SJSA1 (cell line): ENCODE measurements around the gene CEP162. TPM values are rescaled to one million over a fixed set of nuclear protein-coding genes. Genes with fewer than 3 reads are reported as not detected.

Source experiments
- DNase-seq, 2 experiments: peaks; one replicate each; pipeline ENCODE4 v3.0.0-alpha.2; 2015 to 2020; ENCODE audit warnings: low spot score in 2 of 2, low read depth in 1 of 2
- H3K27ac ChIP-seq: fragments of 250-450 bp; sonication (Bioruptor Pico); 2 replicates; pipeline ENCODE4 v1.5.1; 2020; ENCODE audit warnings: mild to moderate bottlenecking, moderate library complexity
- H3K27me3 ChIP-seq: fragments of 250-450 bp; sonication (Bioruptor Pico); replicated peaks from 2 replicates; pipeline ENCODE4 v1.5.1; 2020; ENCODE audit warnings: mild to moderate bottlenecking, moderate library complexity
- H3K36me3 ChIP-seq: fragments of 250-450 bp; sonication (Bioruptor Pico); 2 replicates; pipeline ENCODE4 v1.5.1; 2020; ENCODE audit warnings: mild to moderate bottlenecking
- H3K4me1 ChIP-seq: fragments of 250-450 bp; sonication (Bioruptor Pico); replicated peaks from 2 replicates; pipeline ENCODE4 v1.6.1; 2021; ENCODE audit warnings: mild to moderate bottlenecking
- H3K4me3 ChIP-seq: fragments of 250-450 bp; sonication (Bioruptor Pico); 2 replicates; pipeline ENCODE4 v1.5.1; 2020; ENCODE audit warnings: mild to moderate bottlenecking
- H3K9me3 ChIP-seq: fragments of 250-450 bp; sonication (Bioruptor Pico); replicated peaks from 2 replicates; pipeline ENCODE4 v1.5.1; 2020; ENCODE audit warnings: mild to moderate bottlenecking
- total RNA-seq: library from RNA; depleted of rRNA; stranded (reverse); fragments of >200 nt; shearing (Covaris generic); gene quantifications from 2 replicates; pipeline ENCODE4 v1.2.3, GENCODE V29; 2014; rRNA removed

The CEP162 gene, protein sequence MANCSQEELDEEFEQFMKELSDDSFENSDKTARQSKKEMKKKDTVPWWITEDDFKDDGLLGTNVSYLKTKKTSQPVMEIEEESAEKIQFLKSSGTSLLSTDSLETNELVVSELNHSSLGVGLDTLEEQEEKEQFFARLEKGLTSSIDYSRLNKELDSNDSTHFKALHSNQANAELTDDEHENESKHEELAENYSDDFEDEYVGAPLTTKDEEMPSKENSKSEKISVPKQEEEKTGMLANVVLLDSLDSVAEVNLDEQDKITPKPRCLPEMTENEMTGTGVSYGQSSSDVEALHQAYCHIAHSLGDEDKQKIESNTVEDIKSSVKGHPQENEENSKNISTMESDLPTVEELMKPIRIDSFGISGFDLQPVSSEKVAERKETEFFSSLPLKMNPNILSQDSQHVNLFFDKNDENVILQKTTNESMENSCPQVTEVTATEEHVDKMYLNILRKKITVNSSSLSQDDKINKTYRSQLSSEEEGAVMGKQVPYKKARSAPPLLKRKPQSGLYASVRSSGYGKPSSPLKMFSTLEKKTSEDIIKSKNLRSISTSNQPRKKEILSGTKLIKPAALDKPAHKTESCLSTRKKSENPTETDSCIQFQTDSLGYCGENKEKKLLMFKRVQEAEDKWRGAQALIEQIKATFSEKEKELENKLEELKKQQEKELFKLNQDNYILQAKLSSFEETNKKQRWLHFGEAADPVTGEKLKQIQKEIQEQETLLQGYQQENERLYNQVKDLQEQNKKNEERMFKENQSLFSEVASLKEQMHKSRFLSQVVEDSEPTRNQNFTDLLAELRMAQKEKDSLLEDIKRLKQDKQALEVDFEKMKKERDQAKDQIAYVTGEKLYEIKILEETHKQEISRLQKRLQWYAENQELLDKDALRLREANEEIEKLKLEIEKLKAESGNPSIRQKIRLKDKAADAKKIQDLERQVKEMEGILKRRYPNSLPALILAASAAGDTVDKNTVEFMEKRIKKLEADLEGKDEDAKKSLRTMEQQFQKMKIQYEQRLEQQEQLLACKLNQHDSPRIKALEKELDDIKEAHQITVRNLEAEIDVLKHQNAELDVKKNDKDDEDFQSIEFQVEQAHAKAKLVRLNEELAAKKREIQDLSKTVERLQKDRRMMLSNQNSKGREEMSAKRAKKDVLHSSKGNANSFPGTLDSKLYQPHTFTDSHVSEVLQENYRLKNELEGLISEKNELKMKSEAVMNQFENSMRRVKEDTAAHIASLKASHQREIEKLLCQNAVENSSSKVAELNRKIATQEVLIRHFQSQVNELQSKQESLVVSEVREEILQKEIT (N-terminal part only)
- 10.2 and 15.9 TPM in 2 replicates for total RNA-seq

DNA sequence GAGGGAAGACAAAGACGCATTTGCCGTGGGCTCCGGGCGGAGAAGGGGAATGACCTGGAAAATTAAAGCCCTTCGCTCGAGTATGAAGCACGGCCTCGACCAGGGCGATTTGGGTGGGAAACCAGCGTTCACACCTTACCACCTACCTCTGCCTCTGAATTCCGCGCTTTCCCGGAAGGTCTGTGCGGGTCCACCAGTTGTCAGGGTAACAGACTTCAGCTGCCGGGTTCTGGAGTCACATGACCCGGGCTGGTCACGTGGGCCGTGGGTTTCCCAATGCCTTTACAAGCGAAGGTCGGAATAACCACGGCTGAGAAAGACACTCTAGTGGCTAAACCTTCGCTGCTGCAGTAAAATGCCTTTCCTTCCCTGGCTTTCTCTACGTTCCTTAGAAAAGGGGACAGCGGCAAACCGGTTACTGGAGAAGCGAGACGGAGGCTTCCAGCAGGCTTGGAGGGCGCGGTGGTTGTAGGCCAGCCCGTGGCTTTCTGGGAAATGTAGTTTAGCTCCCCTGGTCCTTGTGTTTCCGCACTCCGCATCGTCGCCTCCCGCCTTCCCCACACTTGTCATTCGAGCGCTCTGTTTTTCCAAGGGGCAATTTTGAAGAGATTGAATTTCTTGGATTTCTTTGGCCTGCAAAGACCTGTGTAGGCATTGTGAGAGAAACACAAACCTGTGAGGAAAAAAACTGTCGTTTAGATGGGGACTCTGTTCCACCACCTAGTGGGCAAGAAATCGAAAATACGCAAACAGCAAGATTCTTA, at the start of gene CEP162:
Gene CEP162 (minus strand): TSS at position 210 of the 764 bp plus-strand sequence. CDS start 1,250 bp downstream, outside the sequence.
- Histone ChIP-seq H3K27me3 (no peaks in the 10 kb centered on the region), H3K36me3 (no peaks in the 10 kb centered on the region), H3K4me3 (peak within 1 kb of the TSS; percentile 67), H3K4me1 (peaks cover 9% of the 10 kb centered on the region), H3K27ac (peak within 1 kb of the TSS; percentile 23), H3K9me3 (no peaks in the 10 kb centered on the region)
- peak; percentile 85 to 97 for DNase-seq

DNA sequence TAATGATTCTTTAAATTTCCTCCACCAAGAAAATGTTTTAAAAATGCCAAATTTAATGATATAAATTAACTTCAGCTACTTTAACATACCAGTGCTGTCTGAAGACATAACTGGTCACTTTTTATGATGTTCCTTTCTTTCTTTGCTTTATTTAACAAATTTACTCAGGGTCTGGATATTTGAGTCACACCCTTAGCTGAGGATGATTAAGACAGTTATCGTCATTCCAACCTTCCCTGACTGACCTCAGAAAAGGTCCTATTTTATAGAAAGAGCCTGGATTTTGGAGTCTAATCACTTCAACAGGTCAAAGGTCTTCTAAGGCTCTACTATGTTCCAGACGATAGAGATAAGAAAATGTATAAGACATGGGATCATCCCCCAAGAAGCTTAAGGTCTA, 47.4 kb upstream of the CEP162 start:
- H3K27ac ChIP-seq: no peak overlapping the region
- no peak for DNase-seq
- peaks cover 12% of the 10 kb centered on the region for H3K4me1 ChIP-seq
- H3K27me3 ChIP-seq: no peaks in the 10 kb centered on the region
- no peaks in the 10 kb centered on the region for H3K9me3 ChIP-seq
- no peak overlapping the region for H3K4me3 ChIP-seq
- H3K36me3 ChIP-seq: no peaks in the 10 kb centered on the region

DNA sequence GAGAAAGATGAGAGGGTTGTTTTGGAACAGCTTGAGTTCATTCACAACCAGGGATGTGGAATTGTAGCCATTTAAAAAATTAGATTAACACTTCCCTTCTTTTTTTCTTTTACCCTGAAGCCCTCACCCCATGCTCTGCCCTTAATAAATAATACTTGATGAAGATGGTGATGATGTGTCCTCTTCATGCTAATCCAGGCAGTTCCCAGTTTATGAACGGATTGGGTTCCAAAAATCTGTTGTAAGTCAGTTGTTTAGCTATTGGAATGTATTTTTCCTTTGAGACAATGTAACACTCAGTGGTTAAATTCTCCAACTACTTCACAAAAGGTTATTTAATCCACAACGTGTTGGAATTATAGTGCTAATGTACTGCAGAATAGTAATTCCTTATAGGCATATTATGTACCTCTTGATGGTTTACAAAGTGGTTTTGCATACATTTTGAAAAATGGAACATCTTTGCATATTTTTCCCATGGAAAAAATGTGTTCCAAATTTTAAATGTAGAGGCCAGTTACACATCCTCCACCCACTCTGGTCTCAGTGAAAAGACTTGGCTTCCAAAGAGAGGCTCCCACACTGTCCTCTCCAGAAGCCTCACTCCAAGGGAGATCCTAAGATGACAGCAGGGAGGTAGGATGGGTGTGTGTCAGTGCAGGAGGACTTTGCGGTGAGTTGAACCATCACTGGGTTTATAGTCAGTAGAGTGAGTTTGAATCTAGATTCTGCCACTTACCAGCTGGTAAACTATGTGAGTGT, 45.8 kb upstream of the CEP162 start:
- H3K27me3 ChIP-seq: no peaks in the 10 kb centered on the region
- DNase-seq: no peak
- H3K4me3 ChIP-seq: no peak overlapping the region

DNA sequence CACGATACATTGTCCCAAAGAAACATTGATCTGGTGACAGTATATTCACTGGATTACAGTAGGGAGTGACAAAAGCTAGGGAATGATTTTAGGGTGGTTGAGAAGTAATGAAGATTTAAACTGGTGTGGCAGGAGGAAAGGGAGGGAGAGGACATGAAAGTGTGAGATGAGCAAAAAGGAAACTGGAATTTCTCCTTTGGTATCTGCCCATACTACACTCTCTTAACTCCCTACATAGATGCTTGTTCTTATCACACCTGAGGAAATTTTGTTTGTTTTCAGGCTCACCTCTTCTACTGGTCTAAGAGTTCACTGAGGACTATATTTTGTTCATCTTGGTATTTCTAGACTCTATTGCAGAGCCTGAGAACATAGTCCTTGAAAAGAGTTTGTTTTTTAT, 44.9 kb upstream of the CEP162 start:
- Histone ChIP-seq H3K9me3 (no peaks in the 10 kb centered on the region), H3K36me3 (no peaks in the 10 kb centered on the region), H3K27ac (no peak overlapping the region), H3K27me3 (no peaks in the 10 kb centered on the region), H3K4me3 (no peak overlapping the region), H3K4me1 (peaks cover 12% of the 10 kb centered on the region)
- DNase-seq: no peak

More for the DNA sequence above, 45.8 kb upstream of the CEP162 start:
- H3K27ac ChIP-seq: no peak overlapping the region
- no peaks in the 10 kb centered on the region for H3K36me3 ChIP-seq
- peaks cover 12% of the 10 kb centered on the region for H3K4me1 ChIP-seq
- H3K9me3 ChIP-seq: no peaks in the 10 kb centered on the region

DNA sequence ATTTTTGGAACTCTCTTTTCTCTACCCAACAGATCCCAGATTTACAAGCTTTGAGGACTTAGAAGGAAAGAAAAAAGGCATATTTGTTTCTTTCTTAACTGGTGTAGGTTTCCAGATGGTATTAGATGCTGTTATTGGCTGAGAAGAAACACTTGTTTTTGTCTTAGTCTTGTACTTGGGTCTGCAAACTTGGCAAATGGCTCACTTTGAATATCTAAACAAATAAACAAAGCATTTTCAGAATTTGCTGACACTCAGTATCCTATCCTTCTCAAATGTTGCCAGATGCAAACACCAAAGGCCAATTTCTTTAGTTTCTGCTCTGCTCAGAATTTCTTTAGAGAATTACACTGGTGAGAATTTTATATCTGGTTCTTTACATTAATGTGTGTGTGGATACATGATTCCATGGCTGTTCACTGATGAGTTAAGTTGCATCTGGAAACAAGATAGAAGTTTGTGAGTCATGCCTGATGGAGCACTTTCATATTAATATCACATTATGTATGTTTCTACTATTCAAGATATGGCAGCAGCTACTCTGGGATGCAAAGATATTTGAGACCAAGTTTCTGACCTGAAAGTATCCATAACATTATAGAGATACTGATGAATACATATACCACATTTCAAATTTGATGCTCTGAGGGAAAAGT, 43.7 kb upstream of the CEP162 start:
- Histone ChIP-seq H3K27ac (no peak overlapping the region), H3K36me3 (no peaks in the 10 kb centered on the region), H3K27me3 (no peaks in the 10 kb centered on the region), H3K4me3 (no peak overlapping the region), H3K9me3 (no peaks in the 10 kb centered on the region), H3K4me1 (peaks cover 12% of the 10 kb centered on the region)
- DNase-seq: no peak

DNA sequence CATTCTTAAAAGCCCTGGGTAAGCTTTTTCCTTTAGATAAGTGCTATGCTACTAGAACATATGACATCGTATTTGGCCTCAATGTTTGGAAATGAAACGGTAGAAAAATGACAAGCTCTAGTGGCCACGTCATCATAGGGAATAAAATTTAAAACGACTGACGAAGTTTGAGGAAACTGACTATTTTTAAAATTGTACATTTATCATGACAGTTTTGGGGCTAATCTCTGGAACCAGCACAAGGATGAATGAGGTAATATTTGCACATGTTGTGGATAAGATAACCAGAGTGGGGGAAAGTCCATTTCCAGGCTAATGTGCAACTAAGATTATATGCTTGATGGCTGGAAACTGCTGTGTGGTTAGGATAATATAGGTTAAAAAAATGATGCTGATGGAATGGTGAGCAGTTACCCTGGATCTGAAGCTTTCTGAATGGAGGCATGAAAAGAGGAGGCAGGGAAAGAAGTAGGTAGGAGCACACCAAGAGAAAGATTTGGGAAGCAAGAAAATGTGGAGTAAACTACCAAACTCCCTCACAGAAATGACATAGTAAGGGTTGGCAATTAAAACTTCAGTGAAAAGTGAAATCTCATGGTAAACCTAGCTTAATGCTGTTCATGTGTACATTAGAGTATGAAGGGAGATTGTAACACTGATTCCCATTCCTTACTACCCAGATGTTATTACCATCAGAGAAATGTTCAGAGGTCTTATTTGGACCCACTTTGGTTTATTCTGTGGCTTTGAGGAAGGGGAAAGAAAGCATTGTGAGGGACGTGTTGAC, 42.7 kb upstream of the CEP162 start:
- Histone ChIP-seq H3K4me1 (peaks cover 3% of the 10 kb centered on the region), H3K9me3 (no peaks in the 10 kb centered on the region), H3K27me3 (no peaks in the 10 kb centered on the region), H3K36me3 (no peaks in the 10 kb centered on the region), H3K4me3 (no peak overlapping the region), H3K27ac (no peak overlapping the region)
- DNase-seq: no peak

DNA sequence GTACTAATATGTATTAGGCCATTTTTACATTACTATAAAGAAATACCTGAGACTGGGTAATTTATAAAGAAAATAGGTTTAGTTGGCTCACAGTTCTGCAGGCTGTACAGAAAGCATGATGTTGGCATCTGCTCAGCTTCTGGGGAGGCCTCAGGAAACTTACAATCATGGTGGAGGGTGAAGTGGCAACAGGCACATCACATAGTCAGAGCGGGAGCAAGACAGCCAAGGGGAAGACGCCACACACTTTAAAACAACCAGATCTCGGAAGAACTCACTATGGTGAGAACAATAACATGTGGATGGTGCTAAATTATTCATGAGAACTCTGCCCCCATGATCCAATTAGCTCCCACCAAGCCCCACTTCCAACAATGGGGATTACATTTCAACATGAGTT, 41.3 kb upstream of the CEP162 start:
- Histone ChIP-seq H3K36me3 (no peaks in the 10 kb centered on the region), H3K27me3 (no peaks in the 10 kb centered on the region), H3K4me1 (no peaks in the 10 kb centered on the region; the same call in 1 of the 2 replicates), H3K9me3 (no peaks in the 10 kb centered on the region), H3K4me3 (no peak overlapping the region), H3K27ac (no peak overlapping the region)
- no peak for DNase-seq

DNA sequence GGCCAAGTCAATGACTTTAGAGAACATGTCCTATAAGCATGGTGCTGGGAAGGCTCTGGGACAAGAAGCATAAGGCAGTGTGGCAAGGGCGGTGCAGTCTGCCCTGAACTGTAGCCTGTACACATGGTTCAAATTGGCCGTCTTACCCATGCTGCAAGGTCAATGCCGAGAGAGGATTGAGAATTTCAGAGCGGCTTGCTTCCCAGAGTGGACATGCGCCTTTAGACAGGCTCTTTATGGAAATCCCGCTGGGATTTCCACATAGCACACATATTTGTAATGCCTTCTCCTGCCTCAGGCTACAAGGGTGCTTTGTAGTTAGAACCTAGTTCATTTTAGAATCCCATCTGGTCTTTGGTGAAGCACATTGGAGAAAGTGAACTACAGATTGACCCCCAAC, 36.1 kb upstream of the CEP162 start:
- H3K27me3 ChIP-seq: no peaks in the 10 kb centered on the region
- H3K4me3 ChIP-seq: no peak overlapping the region
- no peak overlapping the region for H3K27ac ChIP-seq
- peaks cover 8% of the 10 kb centered on the region for H3K4me1 ChIP-seq
- no peak for DNase-seq
- H3K9me3 ChIP-seq: no peaks in the 10 kb centered on the region
- no peaks in the 10 kb centered on the region for H3K36me3 ChIP-seq

DNA sequence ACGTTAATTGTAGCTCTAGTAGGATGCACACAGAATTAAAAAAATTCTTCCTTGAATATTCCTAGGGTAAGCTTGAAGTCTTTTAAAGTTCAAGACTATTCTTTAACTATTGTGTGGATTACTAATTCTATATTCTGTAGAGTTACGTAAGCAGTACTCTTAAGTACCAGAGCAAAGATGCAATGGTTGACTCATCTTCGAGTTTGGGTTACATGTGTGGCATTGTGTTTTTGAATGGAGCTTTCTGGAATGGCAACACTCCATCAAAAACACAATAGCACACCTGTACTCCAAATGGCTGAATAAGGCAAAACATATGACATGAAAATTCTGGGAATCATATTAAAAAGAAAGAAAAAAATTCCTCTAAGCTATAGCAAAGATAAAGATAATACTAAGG, 33.5 kb upstream of the CEP162 start:
- Histone ChIP-seq H3K36me3 (no peaks in the 10 kb centered on the region), H3K9me3 (no peaks in the 10 kb centered on the region), H3K27ac (no peak overlapping the region), H3K27me3 (no peaks in the 10 kb centered on the region), H3K4me3 (no peak overlapping the region), H3K4me1 (peaks cover 34% of the 10 kb centered on the region)
- no peak for DNase-seq

DNA sequence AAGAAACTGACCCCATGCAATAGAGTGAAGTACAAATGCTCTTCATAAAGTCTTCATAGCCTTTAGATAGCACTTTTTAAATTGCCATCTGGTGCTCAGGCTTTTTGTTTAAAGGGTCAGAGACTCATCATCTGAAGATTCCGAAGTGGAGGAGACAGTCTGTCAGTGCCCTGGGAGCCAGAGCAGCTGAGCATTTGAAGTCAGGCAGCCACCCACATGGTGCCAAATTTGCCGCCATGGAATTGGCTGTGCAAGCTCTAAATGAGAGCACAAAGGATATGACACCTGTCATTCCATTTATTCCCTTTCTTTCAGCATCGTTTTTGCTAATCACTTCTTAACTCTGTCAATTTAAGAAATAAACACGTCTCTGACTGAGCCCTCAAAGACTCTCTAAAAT, 32.8 kb upstream of the CEP162 start:
- Histone ChIP-seq H3K4me3 (no peak overlapping the region), H3K27me3 (no peaks in the 10 kb centered on the region), H3K4me1 (peaks cover 37% of the 10 kb centered on the region), H3K36me3 (no peaks in the 10 kb centered on the region), H3K9me3 (no peaks in the 10 kb centered on the region), H3K27ac (no peak overlapping the region)
- no peak for DNase-seq

DNA sequence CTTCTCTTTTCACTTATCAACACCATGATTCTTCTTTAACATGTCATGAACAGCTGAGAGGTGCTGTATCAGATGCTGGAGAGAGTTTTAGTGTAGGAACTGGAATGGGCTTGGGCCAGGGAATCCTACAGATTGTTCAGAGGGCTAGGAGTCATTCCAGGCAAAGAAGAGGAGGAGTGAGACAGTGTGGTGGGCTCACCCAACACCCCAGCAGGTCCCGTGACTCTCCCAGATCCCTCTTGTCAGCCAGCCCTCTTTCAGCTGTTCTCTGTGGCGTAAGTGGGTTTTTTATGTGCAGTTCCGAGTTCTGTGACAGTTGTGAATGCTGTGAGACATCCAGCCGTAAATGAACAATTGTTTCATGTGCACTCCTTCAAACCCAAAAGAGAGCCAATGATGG, 31.4 kb upstream of the CEP162 start:
- H3K4me3 ChIP-seq: no peak overlapping the region
- no peak for DNase-seq
- H3K27ac ChIP-seq: peak overlapping the region; percentile 67; the same call in 1 of the 2 replicates
- H3K9me3 ChIP-seq: no peaks in the 10 kb centered on the region
- peaks cover 37% of the 10 kb centered on the region for H3K4me1 ChIP-seq
- no peaks in the 10 kb centered on the region for H3K27me3 ChIP-seq
- H3K36me3 ChIP-seq: no peaks in the 10 kb centered on the region
